H9 (cell line): ENCODE data around the gene VAV2. TPM values are rescaled to one million over a fixed set of nuclear protein-coding genes. Genes with fewer than 3 reads are reported as not detected.
A peak's percentile ranks its signal among the peaks of the same experiment; 100 is the strongest.

Source experiments
- DNase-seq: peaks from one replicate; pipeline ENCODE4 v3.0.0-alpha.2; 2017
- H2AFZ ChIP-seq: one replicate; pipeline ENCODE4 v1.6.1; 2013; ENCODE audit warnings: mild to moderate bottlenecking, low read length, control low read depth, moderate library complexity
- H2AK5ac ChIP-seq: 2 replicates; pipeline ENCODE4 v1.6.1; 2013; ENCODE audit warnings: low read length, control low read depth, mixed read lengths; ENCODE audit not compliant: insufficient read length
- H2BK120ac ChIP-seq: one replicate; pipeline ENCODE4 v1.6.1; 2013; ENCODE audit warnings: low read depth, mild to moderate bottlenecking, low read length, control low read depth, inconsistent platforms; ENCODE audit not compliant: poor library complexity, severe bottlenecking
- H2BK12ac ChIP-seq: 2 replicates; pipeline ENCODE4 v1.6.1; 2013; ENCODE audit warnings: low read length, control low read depth, mixed read lengths, low read depth; ENCODE audit not compliant: insufficient read length
- H2BK15ac ChIP-seq: 2 replicates; pipeline ENCODE4 v1.6.1; 2013; ENCODE audit warnings: low read depth, low read length, control low read depth
- H2BK20ac ChIP-seq: one replicate; pipeline ENCODE4 v1.6.1; 2013; ENCODE audit warnings: low read depth, mild to moderate bottlenecking, low read length, control low read depth, inconsistent platforms; ENCODE audit not compliant: poor library complexity, severe bottlenecking
- H2BK5ac ChIP-seq: 2 replicates; pipeline ENCODE4 v1.6.1; 2013; ENCODE audit warnings: low read length, control low read depth, mixed read lengths; ENCODE audit not compliant: insufficient read length
- H3K14ac ChIP-seq: 2 replicates; pipeline ENCODE4 v1.6.1; 2013; ENCODE audit warnings: low read length, control low read depth; ENCODE audit not compliant: insufficient read depth
- H3K18ac ChIP-seq: 2 replicates; pipeline ENCODE4 v1.6.1; 2013; ENCODE audit warnings: low read depth, mild to moderate bottlenecking, mixed read lengths, low read length, control low read depth; ENCODE audit not compliant: insufficient read length
- H3K23ac ChIP-seq: 2 replicates; pipeline ENCODE4 v1.6.1; 2013; ENCODE audit warnings: low read length, control low read depth, mixed read lengths, low read depth; ENCODE audit not compliant: insufficient read length
- H3K23me2 ChIP-seq: 2 replicates; pipeline ENCODE4 v1.6.1; 2013; ENCODE audit warnings: low read depth, mild to moderate bottlenecking, mixed read lengths, low read length, control low read depth; ENCODE audit not compliant: insufficient read length, poor library complexity, severe bottlenecking
- H3K27ac ChIP-seq: 2 replicates; pipeline ENCODE4 v1.5.1; 2013; ENCODE audit warnings: low read length, control low read depth, mixed read lengths, low read depth; ENCODE audit not compliant: insufficient read length
- H3K27me3 ChIP-seq: 2 replicates; pipeline ENCODE4 v1.6.1; 2013; ENCODE audit warnings: low read length, control low read depth, inconsistent platforms; ENCODE audit not compliant: insufficient read depth
- H3K4ac ChIP-seq: 2 replicates; pipeline ENCODE4 v1.6.1; 2013; ENCODE audit warnings: low read depth, mild to moderate bottlenecking, control low read depth, inconsistent platforms, low read length, moderate library complexity
- H3K4me1 ChIP-seq: 2 replicates; pipeline ENCODE4 v1.6.1; 2013; ENCODE audit warnings: low read length, control low read depth, inconsistent platforms; ENCODE audit not compliant: insufficient read depth
- H3K4me2 ChIP-seq: 2 replicates; pipeline ENCODE4 v1.6.1; 2013; ENCODE audit warnings: low read length, control low read depth, mixed read lengths; ENCODE audit not compliant: insufficient read length, insufficient read depth
- H3K56ac ChIP-seq: 2 replicates; pipeline ENCODE4 v1.6.1; 2013; ENCODE audit warnings: low read depth, mild to moderate bottlenecking, mixed read lengths, low read length, control low read depth; ENCODE audit not compliant: insufficient read length
- H3K79me1 ChIP-seq: 2 replicates; pipeline ENCODE4 v1.6.1; 2013; ENCODE audit warnings: low read depth, mild to moderate bottlenecking, moderate library complexity, low read length, control low read depth, inconsistent platforms; ENCODE audit not compliant: insufficient read depth, poor library complexity, severe bottlenecking
- H3K79me2 ChIP-seq: 2 replicates; pipeline ENCODE4 v1.6.1; 2013; ENCODE audit warnings: low read length, control low read depth, inconsistent platforms; ENCODE audit not compliant: insufficient read depth
- H3K9ac ChIP-seq: 2 replicates; pipeline ENCODE4 v1.6.1; 2013; ENCODE audit warnings: low read length, control low read depth, mixed read lengths; ENCODE audit not compliant: insufficient read length; ENCODE audit errors: extremely low read depth
- H3K9me3 ChIP-seq: one replicate; pipeline ENCODE4 v1.6.1; 2013; ENCODE audit warnings: low read depth, low read length, inconsistent platforms; ENCODE audit not compliant: control insufficient read depth
- H3T11ph ChIP-seq: one replicate; pipeline ENCODE4 v1.6.1; 2013; ENCODE audit warnings: mild to moderate bottlenecking, low read length, control low read depth, inconsistent platforms
- H4K20me1 ChIP-seq: one replicate; pipeline ENCODE4 v1.6.1; 2013; ENCODE audit not compliant: control insufficient read depth, insufficient read length, insufficient read depth
- H4K5ac ChIP-seq: 2 replicates; pipeline ENCODE4 v1.6.1; 2013; ENCODE audit warnings: low read depth, mild to moderate bottlenecking, mixed read lengths, low read length, control low read depth; ENCODE audit not compliant: insufficient read length
- H4K8ac ChIP-seq: replicated peaks from 2 replicates; pipeline ENCODE4 v1.6.1; 2013; ENCODE audit warnings: low read length, control low read depth, mixed read lengths, low read depth; ENCODE audit not compliant: insufficient read length
- H4K91ac ChIP-seq: 2 replicates; pipeline ENCODE4 v1.6.1; 2013; ENCODE audit warnings: low read depth, mild to moderate bottlenecking, moderate library complexity, mixed read lengths, low read length, control low read depth; ENCODE audit not compliant: insufficient read length
- H3K27ac Mint-ChIP-seq, 3 experiments: 2 replicates in 2 of 3; 3 replicates in 1 of 3; pipeline ENCODE4 v1.8.0; 2020 to 2021; ENCODE audit warnings: mixed read lengths in 3 of 3, mild to moderate bottlenecking in 1 of 3, moderate library complexity in 1 of 3
- H3K27me3 Mint-ChIP-seq: 2 replicates; pipeline ENCODE4 v1.8.0; 2021; ENCODE audit warnings: low read depth, mild to moderate bottlenecking, moderate library complexity, mixed read lengths
- H3K36me3 Mint-ChIP-seq, 3 experiments: 2 replicates in 2 of 3; 3 replicates in 1 of 3; pipeline ENCODE4 v1.8.0; 2020 to 2021; ENCODE audit warnings: low read depth in 3 of 3, mixed read lengths in 3 of 3; ENCODE audit not compliant: insufficient read depth in 1 of 3
- H3K4me1 Mint-ChIP-seq, 2 experiments: 2 replicates each; pipeline ENCODE4 v1.8.0; 2020; ENCODE audit warnings: mixed read lengths in 2 of 2
- H3K4me3 Mint-ChIP-seq, 2 experiments: 2 replicates in 1 of 2; 3 replicates in 1 of 2; pipeline ENCODE4 v1.8.0; 2020 to 2021; ENCODE audit warnings: mild to moderate bottlenecking in 2 of 2, mixed read lengths in 2 of 2, moderate library complexity in 1 of 2
- H3K9me3 Mint-ChIP-seq, 2 experiments: 2 replicates in 1 of 2; 3 replicates in 1 of 2; pipeline ENCODE4 v1.8.0; 2020; ENCODE audit warnings: mild to moderate bottlenecking in 2 of 2, mixed read lengths in 2 of 2, moderate library complexity in 1 of 2
- WGBS: extraction: QIAGEN DNeasy Blood & Tissue Kit; methylation state at CpG from one replicate; pipeline ENCODE4 v1.1.7; 2013; ENCODE audit warnings: missing lambda C conversion rate, low lambda C conversion rate, mixed read lengths; ENCODE audit not compliant: insufficient read length; ENCODE audit errors: extremely low coverage; 5-methylcytosine and 5-hydroxymethylcytosine counted together
- total RNA-seq: library from RNA; stranded (reverse); gene quantifications from 2 replicates; pipeline ENCODE4 v1.2.1, GENCODE V29; 2021
- TF ChIP-seq, protein P1 (sequence below): fragments of 200-600 bp; sonication (generic); conservative IDR thresholded peaks from 3 replicates; pipeline ENCODE4 v1.8.0; 2021; ENCODE audit warnings: antibody characterized with exemption, mild to moderate bottlenecking

VAV2 gene
- total RNA-seq, 1 experiment from 2014 or later, result 58.7 TPM

DNA sequence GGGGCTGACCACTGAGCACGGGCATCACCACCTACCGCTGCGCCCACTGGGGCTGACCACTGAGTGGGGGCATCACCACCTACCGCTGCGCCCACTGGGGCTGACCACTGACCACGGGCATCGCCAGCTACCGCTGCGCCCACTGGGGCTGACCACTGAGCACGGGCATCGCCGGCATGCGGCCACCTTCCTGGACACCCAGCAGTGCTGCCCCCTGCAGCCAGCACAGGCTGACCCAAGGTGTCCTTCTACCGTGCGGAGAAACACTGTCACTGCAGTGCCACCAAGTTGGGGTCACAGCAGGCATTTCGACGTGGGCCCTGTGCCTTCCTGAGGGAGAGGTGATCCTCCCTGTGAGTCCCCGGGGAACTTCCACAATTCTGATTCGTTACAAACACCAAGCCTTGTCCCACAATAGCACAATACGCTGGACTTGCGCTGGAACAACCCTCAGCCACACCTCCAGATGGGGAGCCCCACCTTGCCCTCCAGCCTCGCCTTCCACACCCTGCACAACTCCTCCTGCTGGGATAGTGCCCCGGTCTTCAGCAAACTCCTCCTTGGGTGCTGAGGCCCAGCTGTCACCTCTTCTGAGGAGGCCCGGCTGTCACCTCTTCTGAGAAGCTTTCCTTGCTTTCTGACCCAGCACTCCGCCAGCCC, 163.7 kb downstream of the VAV2 start:
- H3K79me2 ChIP-seq, result no peaks in the 10 kb centered on the region; the same call in 1 of the 2 replicates
- H3K4me1 Mint-ChIP-seq, result peaks cover 32 to 38% of the 10 kb centered on the region in 2 experiments
- DNase-seq, result no peak
- H2BK20ac ChIP-seq, result no peak overlapping the region
- no peak overlapping the region for H2BK12ac ChIP-seq
- no peak overlapping the region for H3K18ac ChIP-seq
- no peak overlapping the region for H3T11ph ChIP-seq
- no peak overlapping the region for H4K91ac ChIP-seq
- H3K4me1 ChIP-seq, result peaks cover 7% of the 10 kb centered on the region; the same call in 1 of the 2 replicates
- H4K8ac ChIP-seq, result no peak overlapping the region
- H3K23ac ChIP-seq, result no peak overlapping the region
- H3K27me3 Mint-ChIP-seq, result no peaks in the 10 kb centered on the region
- no peak overlapping the region for H4K5ac ChIP-seq
- H4K20me1 ChIP-seq, result no peaks in the 10 kb centered on the region
- H3K79me1 ChIP-seq, result no peaks in the 10 kb centered on the region
- no peaks in the 10 kb centered on the region for H3K27me3 ChIP-seq
- H3K36me3 Mint-ChIP-seq, result peaks cover 0 to 22% (median 11%) of the 10 kb centered on the region in 3 experiments; a peak in 4 of 7 replicates
- no CpG with 5 or more reads among the region's 25 CpGs for WGBS
- H3K27ac Mint-ChIP-seq, result peak overlapping the region; percentile 34 to 91 (median 57); a peak in 2 of 7 replicates
- H3K4me2 ChIP-seq, result no peak overlapping the region
- no peak overlapping the region for H3K14ac ChIP-seq
- no peaks in the 10 kb centered on the region for H3K23me2 ChIP-seq
- no peak overlapping the region for H3K56ac ChIP-seq
- no peak overlapping the region for H2BK5ac ChIP-seq
- H3K9me3 Mint-ChIP-seq, result no peaks in the 10 kb centered on the region
- TF ChIP-seq, protein P1, sequence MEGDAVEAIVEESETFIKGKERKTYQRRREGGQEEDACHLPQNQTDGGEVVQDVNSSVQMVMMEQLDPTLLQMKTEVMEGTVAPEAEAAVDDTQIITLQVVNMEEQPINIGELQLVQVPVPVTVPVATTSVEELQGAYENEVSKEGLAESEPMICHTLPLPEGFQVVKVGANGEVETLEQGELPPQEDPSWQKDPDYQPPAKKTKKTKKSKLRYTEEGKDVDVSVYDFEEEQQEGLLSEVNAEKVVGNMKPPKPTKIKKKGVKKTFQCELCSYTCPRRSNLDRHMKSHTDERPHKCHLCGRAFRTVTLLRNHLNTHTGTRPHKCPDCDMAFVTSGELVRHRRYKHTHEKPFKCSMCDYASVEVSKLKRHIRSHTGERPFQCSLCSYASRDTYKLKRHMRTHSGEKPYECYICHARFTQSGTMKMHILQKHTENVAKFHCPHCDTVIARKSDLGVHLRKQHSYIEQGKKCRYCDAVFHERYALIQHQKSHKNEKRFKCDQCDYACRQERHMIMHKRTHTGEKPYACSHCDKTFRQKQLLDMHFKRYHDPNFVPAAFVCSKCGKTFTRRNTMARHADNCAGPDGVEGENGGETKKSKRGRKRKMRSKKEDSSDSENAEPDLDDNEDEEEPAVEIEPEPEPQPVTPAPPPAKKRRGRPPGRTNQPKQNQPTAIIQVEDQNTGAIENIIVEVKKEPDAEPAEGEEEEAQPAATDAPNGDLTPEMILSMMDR, result no peak
- H2AFZ ChIP-seq, result no peak overlapping the region
- no peak overlapping the region for H3K4me3 Mint-ChIP-seq
- no peak overlapping the region for H3K9ac ChIP-seq
- H3K27ac ChIP-seq, result no peak overlapping the region
- no peaks in the 10 kb centered on the region for H3K9me3 ChIP-seq
- no peak overlapping the region for H3K4ac ChIP-seq
- H2BK120ac ChIP-seq, result no peak overlapping the region
- H2BK15ac ChIP-seq, result no peak overlapping the region
- H2AK5ac ChIP-seq, result no peak overlapping the region
